Upper lobe of left lung (tissue), 6 donors: ENCODE results near the gene UIMC1. TPM values are rescaled to one million over a fixed set of nuclear protein-coding genes. Genes with fewer than 3 reads are reported as not detected.
"Not testable (repeated sequence)": the region's sequence is repeated elsewhere in the genome, so short reads cannot be mapped to it uniquely, and the experiment has no call there.

ENCODE experiments used
- ATAC-seq, 2 donors: fragments of 200-7000 bp; cut with Tn5 transposase; one replicate each; pipeline ENCODE4 v1.9.1; 2022; ENCODE audit warnings: mild to moderate bottlenecking in 2 of 2, moderate library complexity in 2 of 2; ENCODE audit not compliant: low FRiP score in 2 of 2
- DNase-seq, 2 donors: peaks; one replicate each; pipeline ENCODE4 v3.0.0-alpha.2; 2019 to 2020
- H3K27ac ChIP-seq, 4 donors: fragments of 200-600 bp; sonication (generic); one replicate each; pipeline ENCODE4 v1.5.1; 2016 to 2019
- H3K27me3 ChIP-seq, 4 donors: fragments of 200-600 bp; sonication (generic); one replicate each; pipeline ENCODE4 v1.5.1; 2017 to 2019
- H3K36me3 ChIP-seq, 4 donors: fragments of 200-600 bp; sonication (generic); one replicate each; pipeline ENCODE4 v1.5.1; 2016 to 2019
- H3K4me1 ChIP-seq, 4 donors: fragments of 200-600 bp; sonication (generic); one replicate each; pipeline ENCODE4 v1.5.1; 2018 to 2019
- H3K4me3 ChIP-seq, 4 donors: fragments of 200-600 bp; sonication (generic); one replicate each; pipeline ENCODE4 v1.5.1; 2017 to 2019; ENCODE audit warnings: mild to moderate bottlenecking in 2 of 4, moderate library complexity in 1 of 4
- H3K9me3 ChIP-seq, 4 donors: fragments of 200-600 bp; sonication (generic); one replicate each; pipeline ENCODE4 v1.5.1; 2018 to 2019
- CTCF ChIP-seq, 6 experiments: fragments of 450-650 bp in 4 of 6; fragments of 200-600 bp in 2 of 6; sonication (generic) in 2 of 6; IDR thresholded peaks; one replicate each; pipeline ENCODE4 v1.5.1; 2016 to 2019; ENCODE audit warnings: antibody characterized with exemption in 6 of 6
- EP300 ChIP-seq, 4 donors: sonication (generic); formaldehyde crosslinking; IDR thresholded peaks; one replicate each; pipeline ENCODE4 v1.5.1; 2017; ENCODE audit warnings: antibody characterized with exemption in 4 of 4, control low read depth in 2 of 4
- POLR2A ChIP-seq, 4 donors: fragments of 450-650 bp; IDR thresholded peaks; one replicate each; pipeline ENCODE4 v1.5.1; 2016 to 2017; ENCODE audit warnings: antibody characterized with exemption in 4 of 4, mild to moderate bottlenecking in 2 of 4
- POLR2AphosphoS5 ChIP-seq, 2 donors: sonication (generic); formaldehyde crosslinking; IDR thresholded peaks; one replicate each; pipeline ENCODE4 v1.5.1; 2017; ENCODE audit warnings: antibody characterized with exemption in 2 of 2
- WGBS, 2 donors: methylation state at CpG; one replicate each; pipeline ENCODE4 v1.1.5; 2017 to 2018; 5-methylcytosine and 5-hydroxymethylcytosine counted together
- total RNA-seq, 6 donors: library from RNA; depleted of rRNA in 4 of 6; stranded (reverse); fragments of >200 nt in 4 of 6; gene quantifications; one replicate each; pipeline versions ENCODE4 v1.1.0 to v1.2.1, GENCODE V29; 2016 to 2021
- donor health status: DM: no; HTN: no; CAD: no; lungs with moderate emphysema.
- donor health status: DM: no; HTN: yes; CAD: no; lungs with severe emphysema.

Gene UIMC1
- total RNA-seq, 6 donors from 2014 or later, result 26.7 to 87.0 (median 37.9) TPM

GRCh38 chr5:177004961-177005360 lies 1.6 kb downstream of the UIMC1 start:
- Histone ChIP-seq H3K9me3 (no peaks in the 10 kb centered on the region), H3K4me1 (peaks cover 14 to 45% (median 22%) of the 10 kb centered on the region in 4 donors), H3K4me3 (peak overlapping the region in 3 of 4 donors; percentile 64 to 97 (median 81)), H3K27me3 (no peaks in the 10 kb centered on the region), H3K27ac (peak overlapping the region in 2 of 4 donors; percentile 90 to 96), H3K36me3 (no peaks in the 10 kb centered on the region)
- DNase-seq (no peak), ATAC-seq (no peak)
- TF ChIP-seq CTCF (IDR thresholded peaks at IDR 0.05) (no peak), POLR2A (IDR thresholded peaks at IDR 0.05) (no peak), EP300 (IDR thresholded peaks at IDR 0.05) (no peak), POLR2AphosphoS5 (IDR thresholded peaks at IDR 0.05) (no peak)
- 92 to 98% methylated on average over 10 of the region's 10 CpGs for WGBS, 2 donors

GRCh38 chr5:177003649-177004048 lies 2.9 kb downstream of the UIMC1 start:
- WGBS, 2 donors, result 59 to 73% methylated on average over 5 of the region's 5 CpGs
- no peak overlapping the region for H3K4me3 ChIP-seq

GRCh38 chr5:176999526-176999925 lies 7.1 kb downstream of the UIMC1 start:
- H3K4me3 ChIP-seq, DNase-seq, H3K9me3 ChIP-seq, H3K27me3 ChIP-seq, ATAC-seq, H3K36me3 ChIP-seq: not testable (repeated sequence)
- Histone ChIP-seq H3K4me1 (peaks cover 14 to 70% (median 40%) of the 10 kb centered on the region in 4 donors), H3K27ac (peak overlapping the region in 2 of 4 donors; percentile 22 to 56)

More at GRCh38 chr5:177003649-177004048, 2.9 kb downstream of the UIMC1 start:
- Histone ChIP-seq H3K36me3 (no peaks in the 10 kb centered on the region), H3K4me1 (peaks cover 14 to 49% (median 25%) of the 10 kb centered on the region in 4 donors), H3K27me3 (no peaks in the 10 kb centered on the region), H3K9me3 (no peaks in the 10 kb centered on the region), H3K27ac (no peak overlapping the region)
- DNase-seq (no peak), ATAC-seq (no peak)
- no peak for TF ChIP-seq CTCF (IDR thresholded peaks at IDR 0.05)
- no peak for TF ChIP-seq POLR2AphosphoS5 (IDR thresholded peaks at IDR 0.05)
- TF ChIP-seq EP300 (IDR thresholded peaks at IDR 0.05), result no peak
- no peak for TF ChIP-seq POLR2A (IDR thresholded peaks at IDR 0.05)

- Histone ChIP-seq H3K27me3 (no peaks in the 10 kb centered on the region), H3K36me3 (no peaks in the 10 kb centered on the region), H3K27ac (no peak overlapping the region), H3K4me1 (peaks cover 12 to 63% (median 35%) of the 10 kb centered on the region in 4 donors), H3K9me3 (no peaks in the 10 kb centered on the region), H3K4me3 (no peak overlapping the region)
- DNase-seq (no peak), ATAC-seq (no peak)
- 97 to 98% methylated on average over 5 of the region's 5 CpGs for WGBS, 2 donors
- TF ChIP-seq CTCF (IDR thresholded peaks at IDR 0.05), result no peak
- no peak for TF ChIP-seq EP300 (IDR thresholded peaks at IDR 0.05)
- TF ChIP-seq POLR2A (IDR thresholded peaks at IDR 0.05), result no peak
- no peak for TF ChIP-seq POLR2AphosphoS5 (IDR thresholded peaks at IDR 0.05)
These were observed 7.8 kb downstream of the UIMC1 start for GRCh38 chr5:176998828-176999227.

- 94 to 97% methylated on average over 5 of the region's 5 CpGs for WGBS, 2 donors
- no peak for TF ChIP-seq POLR2A (IDR thresholded peaks at IDR 0.05)
- TF ChIP-seq CTCF (IDR thresholded peaks at IDR 0.05), result no peak
- TF ChIP-seq EP300 (IDR thresholded peaks at IDR 0.05), result no peak
- TF ChIP-seq POLR2AphosphoS5 (IDR thresholded peaks at IDR 0.05), result no peak
- Histone ChIP-seq H3K27ac (peak overlapping the region; percentile 10 to 82 (median 60)), H3K9me3 (no peaks in the 10 kb centered on the region), H3K36me3 (no peaks in the 10 kb centered on the region), H3K4me1 (peaks cover 12 to 46% (median 35%) of the 10 kb centered on the region in 4 donors), H3K27me3 (no peaks in the 10 kb centered on the region), H3K4me3 (no peak overlapping the region)
- DNase-seq, result no peak
- no peak for ATAC-seq
These were observed 9.8 kb downstream of the UIMC1 start for GRCh38 chr5:176996780-176997179.
